Measurements from ENCODE around the gene WNT9B. TPM values are rescaled to one million over a fixed set of nuclear protein-coding genes. Genes with fewer than 3 reads are reported as not detected.

WNT9B gene
- total and polyA plus RNA-seq, 4 donors, result 0.05 to 0.84 (median 0.57) TPM; not detected in 1

GRCh38 chr17:46931596-46931995 is 80.2 kb downstream of the WNT9B start:
- Histone ChIP-seq H3K4me3 (ENCODE audit: low read length in 2 of 2) (no peak overlapping the region), H3K27me3 (ENCODE audit: control insufficient read depth in 1 of 2, insufficient read depth in 2 of 2, low read length in 1 of 2) (no peaks in the 10 kb centered on the region), H3K36me3 (ENCODE audit: control insufficient read depth in 1 of 2, insufficient read depth in 2 of 2, low read length in 1 of 2) (peaks cover 11 to 13% of the 10 kb centered on the region in 2 donors), H3K9me3 (ENCODE audit: control insufficient read depth, low read length) (no peaks in the 10 kb centered on the region), H3K4me1 (ENCODE audit: control insufficient read depth in 1 of 2, insufficient read depth in 2 of 2, low read length in 2 of 2) (no peaks in the 10 kb centered on the region), H3K27ac (ENCODE audit: low read depth in 1 of 2, low read length in 2 of 2) (no peak overlapping the region)
- ATAC-seq (ENCODE audit: low FRiP score), result no peak
- 84 to 89% methylated on average over 4 of the region's 4 CpGs for WGBS, 2 donors
- intact Hi-C loops (cut with DNase I), result no loop called here
- DNase-seq, result no peak

- intact Hi-C loops (cut with DNase I), result no loop called here
- H3K4me1 ChIP-seq (ENCODE audit: control insufficient read depth in 1 of 2, insufficient read depth in 2 of 2, low read length in 2 of 2), result no peaks in the 10 kb centered on the region
- no peaks in the 10 kb centered on the region for H3K9me3 ChIP-seq (ENCODE audit: control insufficient read depth, low read length)
- no peaks in the 10 kb centered on the region for H3K27me3 ChIP-seq (ENCODE audit: control insufficient read depth in 1 of 2, insufficient read depth in 2 of 2, low read length in 1 of 2)
- no peak overlapping the region for H3K4me3 ChIP-seq (ENCODE audit: low read length in 2 of 2)
- DNase-seq, result no peak
- peak; percentile 33 for ATAC-seq (ENCODE audit: low FRiP score)
- peaks cover 16 to 17% of the 10 kb centered on the region in 2 donors for H3K36me3 ChIP-seq (ENCODE audit: control insufficient read depth in 1 of 2, insufficient read depth in 2 of 2, low read length in 1 of 2)
- no peak overlapping the region for H3K27ac ChIP-seq (ENCODE audit: low read depth in 1 of 2, low read length in 2 of 2)
- WGBS, 2 donors, result 55 to 56% methylated on average over 7 of the region's 7 CpGs
Observed at GRCh38 chr17:46935658-46936266, 84.4 kb downstream of the WNT9B start.

Other genes starting within 250 kb of the WNT9B start
- gene WNT3, start 32.9 kb upstream of the WNT9B start, total RNA-seq, result under 1 TPM; 0.39 to 0.96 TPM
- 1 to 10 TPM in 1 of 2 donors, under 1 TPM in 1; 0.15 to 1.0 TPM for gene WNT3, start 32.9 kb upstream of the WNT9B start, polyA plus RNA-seq
- 10 to 100 TPM; 57.1 to 62.9 TPM for gene GOSR2, start 71.6 kb downstream of the WNT9B start, total RNA-seq
- 10 to 100 TPM; 23.4 to 32.1 TPM for gene GOSR2, start 71.6 kb downstream of the WNT9B start, polyA plus RNA-seq
- 1 to 10 TPM in 1 of 2 donors, not detected in 1; 1.4 TPM for gene RPRML, start 127.7 kb downstream of the WNT9B start, total RNA-seq
- under 1 TPM in 1 of 2 donors, not detected in 1; 0.84 TPM for gene RPRML, start 127.7 kb downstream of the WNT9B start, polyA plus RNA-seq

All from aorta (tissue), 5 donors.